ENCODE data around the gene COL7A1.

Gene COL7A1

GRCh38 chr3:48599509-48600285 is 4.6 kb upstream of the COL7A1 start:
- no peak for DNase-seq (ENCODE audit: low read depth, low spot score)
- TF ChIP-seq, protein P1, sequence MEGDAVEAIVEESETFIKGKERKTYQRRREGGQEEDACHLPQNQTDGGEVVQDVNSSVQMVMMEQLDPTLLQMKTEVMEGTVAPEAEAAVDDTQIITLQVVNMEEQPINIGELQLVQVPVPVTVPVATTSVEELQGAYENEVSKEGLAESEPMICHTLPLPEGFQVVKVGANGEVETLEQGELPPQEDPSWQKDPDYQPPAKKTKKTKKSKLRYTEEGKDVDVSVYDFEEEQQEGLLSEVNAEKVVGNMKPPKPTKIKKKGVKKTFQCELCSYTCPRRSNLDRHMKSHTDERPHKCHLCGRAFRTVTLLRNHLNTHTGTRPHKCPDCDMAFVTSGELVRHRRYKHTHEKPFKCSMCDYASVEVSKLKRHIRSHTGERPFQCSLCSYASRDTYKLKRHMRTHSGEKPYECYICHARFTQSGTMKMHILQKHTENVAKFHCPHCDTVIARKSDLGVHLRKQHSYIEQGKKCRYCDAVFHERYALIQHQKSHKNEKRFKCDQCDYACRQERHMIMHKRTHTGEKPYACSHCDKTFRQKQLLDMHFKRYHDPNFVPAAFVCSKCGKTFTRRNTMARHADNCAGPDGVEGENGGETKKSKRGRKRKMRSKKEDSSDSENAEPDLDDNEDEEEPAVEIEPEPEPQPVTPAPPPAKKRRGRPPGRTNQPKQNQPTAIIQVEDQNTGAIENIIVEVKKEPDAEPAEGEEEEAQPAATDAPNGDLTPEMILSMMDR (IDR thresholded peaks at IDR 0.05; ENCODE audit: insufficient read depth, low read length, missing control alignments): no peak
- H3K4me3 ChIP-seq (ENCODE audit: low read depth, low read length): peak overlapping the region; percentile 23; the same call in 1 of the 2 replicates
- CTCF ChIA-PET: interaction anchor here (0.8 to 3.1 kb wide), 3 partner anchors 8 to 50 kb away, joined by 3 to 25 read pairs (median 4); partner anchors contain the start of gene PFKFB4
- POLR2A ChIA-PET: interaction anchor here (1.2 to 1.7 kb wide), 2 partner anchors 9 to 35 kb away, joined by 3 to 7 read pairs; partner anchors contain the start of gene SLC26A6

- H3K4me3 ChIP-seq (ENCODE audit: low read depth, low read length): peak overlapping the region; percentile 23
- ChIA-PET CTCF (interaction anchor here (0.6 to 3.1 kb wide), 5 partner anchors 9 to 141 kb away, joined by 3 to 25 read pairs (median 4); partner anchors contain the start of genes PFKFB4 and TMEM89), POLR2A (interaction anchor here (1.2 to 1.7 kb wide), 3 partner anchors 9 to 36 kb away, joined by 3 to 7 read pairs (median 4); partner anchors contain the start of gene SLC26A6)
- no peak for DNase-seq (ENCODE audit: low read depth, low spot score)
- TF ChIP-seq, protein P1 (IDR thresholded peaks at IDR 0.05; ENCODE audit: insufficient read depth, low read length, missing control alignments): no peak
These were observed 4.0 kb upstream of the COL7A1 start for GRCh38 chr3:48599077-48599501.

- H3K4me3 ChIP-seq (ENCODE audit: low read depth, low read length): peak overlapping the region; percentile 23
- ChIA-PET CTCF (interaction anchor here (0.6 to 3.1 kb wide), 7 partner anchors 10 to 141 kb away, joined by 3 to 25 read pairs (median 4); partner anchors contain the start of genes PFKFB4, SLC26A6, TMEM89 and UQCRC1), POLR2A (interaction anchor here (0.7 to 1.7 kb wide), 6 partner anchors 10 to 64 kb away, joined by 3 to 7 read pairs (median 4); partner anchors contain the start of genes CELSR3, SLC26A6 and UCN2)
- DNase-seq (ENCODE audit: low read depth, low spot score): peak; percentile 82
- TF ChIP-seq, protein P1 (IDR thresholded peaks at IDR 0.05; ENCODE audit: insufficient read depth, low read length, missing control alignments): no peak
These were observed 3.4 kb upstream of the COL7A1 start for GRCh38 chr3:48598323-48599076.

DNA sequence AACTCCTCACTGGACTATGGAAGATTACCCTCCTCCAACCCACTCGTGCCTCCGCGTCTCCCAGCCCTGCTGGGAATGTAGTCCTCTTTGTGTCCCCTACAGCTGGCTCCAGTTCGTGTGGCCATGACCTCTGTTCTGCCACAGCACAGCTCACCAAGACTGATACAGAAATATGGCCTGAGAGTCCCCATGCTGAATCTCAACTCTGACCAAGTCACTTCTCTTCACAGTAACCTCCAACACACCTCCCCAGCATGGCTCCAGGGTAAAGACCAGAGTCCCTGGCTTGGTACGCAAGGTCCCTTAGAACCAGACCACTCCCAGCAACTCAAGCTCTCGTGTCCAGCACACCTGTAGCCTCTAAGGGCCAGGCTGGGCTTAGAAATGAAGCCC is 2.3 kb upstream of the COL7A1 start:
- ChIA-PET CTCF (interaction anchor here (0.9 to 3.1 kb wide), 4 partner anchors 9 to 38 kb away, joined by 5 to 25 read pairs (median 6); partner anchors contain the start of genes PFKFB4, SLC26A6 and UQCRC1), POLR2A (no interaction called here)
- H3K4me3 ChIP-seq (ENCODE audit: low read depth, low read length): no peak overlapping the region
- DNase-seq (ENCODE audit: low read depth, low spot score): no peak
- TF ChIP-seq, protein P1 (IDR thresholded peaks at IDR 0.05; ENCODE audit: insufficient read depth, low read length, missing control alignments): no peak

GRCh38 chr3:48596676-48597407 is 1.7 kb upstream of the COL7A1 start:
- ChIA-PET POLR2A (no interaction called here), CTCF (interaction anchor here (0.9 to 3.1 kb wide), 2 partner anchors 9 to 38 kb away, joined by 5 to 25 read pairs; partner anchors contain the start of gene PFKFB4)
- TF ChIP-seq, protein P1 (IDR thresholded peaks at IDR 0.05; ENCODE audit: insufficient read depth, low read length, missing control alignments): no peak
- DNase-seq (ENCODE audit: low read depth, low spot score): no peak
- H3K4me3 ChIP-seq (ENCODE audit: low read depth, low read length): no peak overlapping the region
